GM12878 (cell line): ENCODE results near the gene INSL3.
"Not testable (repeated sequence)": the region's sequence is repeated elsewhere in the genome, so short reads cannot be mapped to it uniquely, and the experiment has no call there.

Source experiments
- CTCF ChIP-seq, 3 experiments: IDR thresholded peaks in 2 of 3; conservative IDR thresholded peaks in 1 of 3; 2 replicates each; pipeline ENCODE4 v1.5.1; 2011; ENCODE audit warnings: low read depth in 3 of 3, low read length in 3 of 3, mild to moderate bottlenecking in 3 of 3, control low read depth in 2 of 3, moderate library complexity in 2 of 3, inconsistent platforms in 1 of 3, mixed read lengths in 1 of 3; ENCODE audit not compliant: control insufficient read depth in 2 of 3, insufficient read depth in 1 of 3; ENCODE audit errors: extremely low read depth in 1 of 3
- NRF1 ChIP-seq: conservative IDR thresholded peaks from 2 replicates; pipeline ENCODE4 v1.6.1; 2011; ENCODE audit warnings: mild to moderate bottlenecking, low read depth, low read length, improper control_type of control experiment
- POLR2A ChIP-seq: IDR thresholded peaks from 2 replicates; pipeline ENCODE4 v1.6.1; 2011; ENCODE audit warnings: low read depth, mild to moderate bottlenecking, low read length
- REST ChIP-seq: IDR thresholded peaks from 2 replicates; pipeline ENCODE4 v1.6.1; 2012; ENCODE audit warnings: mild to moderate bottlenecking, low read depth, low read length
- TARDBP ChIP-seq: IDR thresholded peaks from 2 replicates; pipeline ENCODE4 v1.6.1; 2016; ENCODE audit warnings: borderline replicate concordance
- TCF12 ChIP-seq: IDR thresholded peaks from 2 replicates; pipeline ENCODE4 v1.6.1; 2011; ENCODE audit warnings: low read depth, mild to moderate bottlenecking, low read length

- TF ChIP-seq POLR2A; TCF12; CTCF (IDR thresholded peaks at IDR 0.05 in 2 of 3, conservative IDR thresholded peaks at IDR 0.05 in 1 of 3; ENCODE audit: control insufficient read depth in 2 of 3, extremely low read depth in 1 of 3, insufficient read depth in 1 of 3, low read depth in 3 of 3, low read length in 3 of 3); TARDBP; REST; NRF1: not testable (repeated sequence)
Measured at GRCh38 chr19:17783721-17784120, 37.6 kb downstream of the INSL3 start.
